Suppressor macrophage treated with lipopolysaccharide for 1 hour (primary cell): ENCODE measurements around the gene KRT4.
A peak's percentile ranks its signal among the peaks of the same experiment; 100 is the strongest.
"Not testable (repeated sequence)": the region's sequence is repeated elsewhere in the genome, so short reads cannot be mapped to it uniquely, and the experiment has no call there.

Source experiments
- DNase-seq, 3 donors: peaks; one replicate each; pipeline ENCODE4 v3.0.0-alpha.2; 2020 to 2022

Gene KRT4

GRCh38 chr12:52806821-52807543 is 6.9 kb downstream of the KRT4 start:
- DNase-seq: no peak

- no peak for DNase-seq
Observed at GRCh38 chr12:52806169-52806811, 7.6 kb downstream of the KRT4 start.

GRCh38 chr12:52805739-52806138 is 8.2 kb downstream of the KRT4 start:
- DNase-seq: no peak

- no peak for DNase-seq
Observed at GRCh38 chr12:52805000-52805399, 8.9 kb downstream of the KRT4 start.

GRCh38 chr12:52802442-52802841 is 11.5 kb downstream of the KRT4 start:
- DNase-seq: no peak

- DNase-seq: no peak
Observed at GRCh38 chr12:52801773-52802172, 12.1 kb downstream of the KRT4 start.

- no peak for DNase-seq
Observed at GRCh38 chr12:52800259-52800917, 13.5 kb downstream of the KRT4 start.

GRCh38 chr12:52799505-52800211 is 14.3 kb downstream of the KRT4 start:
- DNase-seq: no peak

- no peak for DNase-seq
Observed at GRCh38 chr12:52798671-52799504, 15.0 kb downstream of the KRT4 start.

- no peak for DNase-seq
Observed at GRCh38 chr12:52798003-52798670, 15.8 kb downstream of the KRT4 start.

GRCh38 chr12:52797529-52797894 is 16.4 kb downstream of the KRT4 start:
- no peak for DNase-seq

- DNase-seq: no peak
Observed at GRCh38 chr12:52796839-52797528, 16.9 kb downstream of the KRT4 start.

GRCh38 chr12:52796429-52796794 is 17.5 kb downstream of the KRT4 start:
- DNase-seq: no peak

GRCh38 chr12:52795694-52796428 is 18.1 kb downstream of the KRT4 start, which contains the start of gene KRT3:
KRT3 (minus strand) TSS chr12:52796117; CDS start chr12:52796042, 75 bp downstream.
- DNase-seq: no peak

- DNase-seq: not testable (repeated sequence)
Observed at GRCh38 chr12:52795332-52795674, 18.6 kb downstream of the KRT4 start.

GRCh38 chr12:52794479-52795331 is 19.2 kb downstream of the KRT4 start:
- peak in 2 of 3 donors; percentile 20 to 29 for DNase-seq

GRCh38 chr12:52792185-52793029 is 21.5 kb downstream of the KRT4 start:
- no peak for DNase-seq
